Epithelial cell of umbilical artery (primary cell): ENCODE measurements around the gene ARPC2. TPM values are rescaled to one million over a fixed set of nuclear protein-coding genes. Genes with fewer than 3 reads are reported as not detected.

Source experiments
- total RNA-seq: library from RNA; depleted of rRNA; stranded (reverse); fragments of >200 nt; gene quantifications from 2 replicates; pipeline ENCODE4 v1.2.3, GENCODE V29; 2014

ARPC2 gene
- 454 and 509 TPM in 2 replicates for total RNA-seq

DNA sequence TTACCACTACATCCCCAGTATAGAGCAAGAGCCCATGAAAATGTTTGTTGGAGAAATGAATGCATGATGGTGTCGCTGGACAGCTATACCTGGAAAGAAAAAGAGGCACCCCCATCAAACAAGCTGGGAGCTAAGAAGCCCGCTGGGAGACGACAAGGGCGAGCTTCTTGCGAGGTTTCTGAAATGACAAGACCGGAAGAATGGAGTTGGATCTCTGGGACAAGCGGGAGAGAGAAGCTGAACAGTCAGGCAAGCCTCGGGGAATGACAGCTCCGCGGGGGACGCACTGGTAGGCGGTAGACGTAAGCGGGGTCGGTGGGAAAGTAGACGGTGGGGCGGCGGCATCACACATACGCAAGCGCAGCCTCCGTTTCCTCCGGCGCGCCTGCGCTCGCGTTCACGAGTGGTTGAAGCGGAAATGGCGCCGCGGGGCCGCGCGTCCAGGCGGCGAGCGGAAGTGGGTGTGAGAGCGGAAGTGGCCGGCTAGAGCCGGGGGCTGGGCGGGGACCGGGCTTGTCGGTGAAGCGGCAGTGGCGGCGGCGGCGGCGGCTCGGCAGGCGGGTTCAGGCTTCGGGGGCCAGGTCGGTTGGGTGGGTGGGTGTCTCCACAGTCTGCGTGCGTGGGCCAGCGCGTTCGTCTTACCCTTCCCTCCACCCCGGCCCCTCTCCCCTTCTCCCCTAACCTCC lies at the start of gene ARPC2:
ARPC2 (plus strand) TSS at position 516 of the 686 bp plus-strand sequence. CDS start 282 bp downstream, outside the sequence.

GRCh38 chr2:218260742-218261422 lies 43.9 kb downstream of the ARPC2 start, which contains the start of gene GPBAR1:
Gene GPBAR1 (plus strand): TSS chr2:218261015. CDS start chr2:218262725, 1,710 bp downstream.

DNA sequence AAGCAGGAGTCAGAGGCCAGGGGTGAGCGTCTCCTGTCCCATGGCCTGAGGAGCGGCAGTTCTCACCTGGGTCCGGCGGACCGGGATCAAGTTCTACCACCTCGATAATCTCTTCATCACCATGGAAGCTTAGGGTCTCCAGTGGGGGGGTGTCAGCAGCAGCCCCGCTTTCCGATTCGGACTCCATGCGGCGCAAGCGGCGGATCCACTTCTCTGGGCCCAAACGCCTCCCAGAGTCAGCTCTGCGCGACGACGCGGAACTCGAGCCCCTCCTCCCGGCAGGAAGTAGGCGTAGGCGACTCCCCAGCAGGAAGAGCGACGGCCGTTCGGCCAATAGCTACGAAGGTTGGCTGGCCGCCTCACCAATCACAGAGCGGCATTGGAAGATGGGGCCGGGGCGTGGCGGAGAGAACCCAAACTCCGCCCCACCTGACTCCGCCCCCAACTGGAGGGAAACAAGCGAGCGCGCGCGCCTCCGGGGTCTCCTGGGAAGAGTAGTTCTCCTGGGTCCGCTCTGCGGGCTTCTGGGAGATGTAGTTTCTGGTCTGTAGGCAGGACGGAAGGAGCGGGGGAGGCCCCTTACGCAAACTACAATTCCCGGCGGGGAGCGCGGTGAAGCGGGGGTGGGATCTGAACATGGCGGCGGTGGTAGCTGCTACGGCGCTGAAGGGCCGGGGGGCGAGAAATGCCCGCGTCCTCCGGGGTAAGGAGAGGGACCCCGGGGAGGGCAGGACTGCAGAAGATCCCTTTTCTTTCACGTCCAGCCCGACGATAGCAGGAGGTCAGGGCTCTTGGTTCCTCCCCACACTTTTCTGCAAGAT lies 53.1 kb downstream of the ARPC2 start, which contains the start of the genes AAMP and PNKD:
AAMP (minus strand) TSS at position 238 of the 821 bp plus-strand sequence; CDS start at position 187, 51 bp downstream.
PNKD (plus strand) TSS at position 620 of the 821 bp plus-strand sequence; CDS start at position 637, 17 bp downstream.

GRCh38 chr2:218292048-218293014 lies 75.3 kb downstream of the ARPC2 start, which contains the start of gene TMBIM1:
Gene TMBIM1 (minus strand): TSS chr2:218292503. CDS start chr2:218282141, 10,362 bp downstream.

Other genes starting within 250 kb of the ARPC2 start
- gene TNS1, start 214.2 kb upstream of the ARPC2 start, total RNA-seq = 9.1 and 19.8 TPM in 2 replicates
- not detected in 2 replicates for gene RUFY4, start 147.9 kb upstream of the ARPC2 start, total RNA-seq
- gene CXCR2, start 91.2 kb upstream of the ARPC2 start, total RNA-seq = not detected in 2 replicates
- gene CXCR1, start 50.2 kb upstream of the ARPC2 start, total RNA-seq = not detected in 2 replicates
- 0.15 TPM in 1 of 2 replicates, not detected in the other for gene GPBAR1, start 43.8 kb downstream of the ARPC2 start, total RNA-seq
- gene AAMP, start 52.9 kb downstream of the ARPC2 start, total RNA-seq = 148 and 151 TPM in 2 replicates
- 20.8 and 22.1 TPM in 2 replicates for gene PNKD, start 53.3 kb downstream of the ARPC2 start, total RNA-seq
- gene TMBIM1, start 75.3 kb downstream of the ARPC2 start, total RNA-seq = 96.1 and 112 TPM in 2 replicates
- gene CATIP, start 139.7 kb downstream of the ARPC2 start, total RNA-seq = not detected in 2 replicates
- 0.32 TPM in 1 of 2 replicates, not detected in the other for gene SLC11A1, start 165.1 kb downstream of the ARPC2 start, total RNA-seq
- gene CTDSP1, start 182.7 kb downstream of the ARPC2 start, total RNA-seq = 35.7 and 42.2 TPM in 2 replicates
- gene VIL1, start 201.9 kb downstream of the ARPC2 start, total RNA-seq = not detected in 2 replicates